ENCODE results near the gene SLC28A1. TPM values are rescaled to one million over a fixed set of nuclear protein-coding genes. Genes with fewer than 3 reads are reported as not detected.

The SLC28A1 gene
- total and polyA plus RNA-seq, 5 experiments from 2014 or later = not detected

- H3K4me1 Mint-ChIP-seq = no peaks in the 10 kb centered on the region
- no peak overlapping the region for H3K27ac Mint-ChIP-seq
- no peaks in the 10 kb centered on the region for H3K9me3 Mint-ChIP-seq
- DNase-seq (no peak), ATAC-seq (no peak)
- POLR2A ChIA-PET = no interaction called here
- H3K36me3 Mint-ChIP-seq = no peaks in the 10 kb centered on the region
- peaks cover 2 to 9% (median 3%) of the 10 kb centered on the region in 5 donors for H3K27me3 Mint-ChIP-seq
- H3K4me3 Mint-ChIP-seq = no peak overlapping the region
These were observed 8.4 kb downstream of the SLC28A1 start for GRCh38 chr15:84892786-84893307.

- peaks cover 0 to 4% (median under 1%) of the 10 kb centered on the region in 9 donors for H3K9me3 Mint-ChIP-seq
- no peak for ATAC-seq
- no peak overlapping the region for H3K4me3 Mint-ChIP-seq
- peak overlapping the region in 1 of 10 donors; percentile 9 for H3K27ac Mint-ChIP-seq
- H3K36me3 Mint-ChIP-seq = peaks cover 0 to 2% (median 0%) of the 10 kb centered on the region in 3 donors
- POLR2A ChIA-PET = no interaction called here
- no peak for DNase-seq
- no peaks in the 10 kb centered on the region for H3K4me1 Mint-ChIP-seq
- H3K27me3 Mint-ChIP-seq = peaks cover 2 to 13% (median 4%) of the 10 kb centered on the region in 5 donors
These were observed 9.1 kb downstream of the SLC28A1 start for GRCh38 chr15:84893607-84894006.

GRCh38 chr15:84894736-84895425 is 10.4 kb downstream of the SLC28A1 start:
- H3K27ac Mint-ChIP-seq = no peak overlapping the region
- H3K36me3 Mint-ChIP-seq = peaks cover 0 to 7% (median 0%) of the 10 kb centered on the region in 3 donors
- peaks cover 2 to 20% (median 8%) of the 10 kb centered on the region in 5 donors for H3K27me3 Mint-ChIP-seq
- no peak overlapping the region for H3K4me3 Mint-ChIP-seq
- no peaks in the 10 kb centered on the region for H3K4me1 Mint-ChIP-seq
- ATAC-seq (no peak), DNase-seq (no peak)
- POLR2A ChIA-PET = no interaction called here
- H3K9me3 Mint-ChIP-seq = peaks cover 0 to 13% (median 4%) of the 10 kb centered on the region in 9 donors

- no peak for ATAC-seq
- no peak for DNase-seq
- H3K4me1 Mint-ChIP-seq = no peaks in the 10 kb centered on the region
- no peak overlapping the region for H3K27ac Mint-ChIP-seq
- POLR2A ChIA-PET = no interaction called here
- peaks cover 0 to 20% (median 11%) of the 10 kb centered on the region in 9 donors for H3K9me3 Mint-ChIP-seq
- peaks cover 2 to 10% (median 8%) of the 10 kb centered on the region in 5 donors for H3K27me3 Mint-ChIP-seq
- peaks cover 0 to 7% (median 0%) of the 10 kb centered on the region in 3 donors for H3K36me3 Mint-ChIP-seq
- no peak overlapping the region for H3K4me3 Mint-ChIP-seq
These were observed 14.3 kb downstream of the SLC28A1 start for GRCh38 chr15:84898761-84899160.

GRCh38 chr15:84899750-84900149 is 15.3 kb downstream of the SLC28A1 start:
- Mint-ChIP-seq H3K36me3 (peaks cover 0 to 7% (median 0%) of the 10 kb centered on the region in 3 donors), H3K4me3 (no peak overlapping the region), H3K27me3 (peaks cover 2 to 10% (median 8%) of the 10 kb centered on the region in 5 donors), H3K9me3 (peaks cover 0 to 20% (median 11%) of the 10 kb centered on the region in 9 donors), H3K4me1 (no peaks in the 10 kb centered on the region), H3K27ac (peak overlapping the region in 1 of 10 donors; percentile 66)
- no peak for DNase-seq
- POLR2A ChIA-PET = no interaction called here
- no peak for ATAC-seq

- POLR2A ChIA-PET = no interaction called here
- ATAC-seq (no peak), DNase-seq (no peak)
- no peak overlapping the region for H3K27ac Mint-ChIP-seq
- H3K36me3 Mint-ChIP-seq = peaks cover 0 to 7% (median 0%) of the 10 kb centered on the region in 3 donors
- peaks cover 2 to 10% (median 7%) of the 10 kb centered on the region in 5 donors for H3K27me3 Mint-ChIP-seq
- no peaks in the 10 kb centered on the region for H3K4me1 Mint-ChIP-seq
- no peak overlapping the region for H3K4me3 Mint-ChIP-seq
- peaks cover 0 to 20% (median 11%) of the 10 kb centered on the region in 9 donors for H3K9me3 Mint-ChIP-seq
These were observed 17.1 kb downstream of the SLC28A1 start for GRCh38 chr15:84901540-84901939.

- Mint-ChIP-seq H3K27me3 (peaks cover 0 to 6% (median 3%) of the 10 kb centered on the region in 5 donors), H3K4me3 (no peak overlapping the region), H3K4me1 (no peaks in the 10 kb centered on the region), H3K9me3 (peaks cover 0 to 17% (median 8%) of the 10 kb centered on the region in 9 donors), H3K27ac (no peak overlapping the region), H3K36me3 (peaks cover 0 to 4% (median 0%) of the 10 kb centered on the region in 3 donors)
- POLR2A ChIA-PET = no interaction called here
- no peak for ATAC-seq
- DNase-seq = no peak
These were observed 19.3 kb downstream of the SLC28A1 start for GRCh38 chr15:84903751-84904150.

GRCh38 chr15:84904419-84904818 is 20.0 kb downstream of the SLC28A1 start:
- Mint-ChIP-seq H3K27ac (no peak overlapping the region), H3K27me3 (peaks cover 0 to 3% (median 0%) of the 10 kb centered on the region in 5 donors), H3K4me3 (no peak overlapping the region), H3K4me1 (no peaks in the 10 kb centered on the region), H3K36me3 (no peaks in the 10 kb centered on the region), H3K9me3 (peaks cover 0 to 12% (median 3%) of the 10 kb centered on the region in 9 donors)
- DNase-seq = no peak
- ATAC-seq = no peak
- POLR2A ChIA-PET = no interaction called here

GRCh38 chr15:84905016-84905916 is 20.8 kb downstream of the SLC28A1 start:
- ATAC-seq = no peak

GRCh38 chr15:84907731-84908130 is 23.3 kb downstream of the SLC28A1 start:
- Mint-ChIP-seq H3K9me3 (peaks cover 0 to 2% (median 0%) of the 10 kb centered on the region in 9 donors), H3K4me3 (no peak overlapping the region), H3K4me1 (no peaks in the 10 kb centered on the region), H3K27ac (no peak overlapping the region), H3K27me3 (peaks cover 0 to 3% (median 0%) of the 10 kb centered on the region in 5 donors), H3K36me3 (no peaks in the 10 kb centered on the region)
- ATAC-seq (no peak), DNase-seq (no peak)
- POLR2A ChIA-PET = no interaction called here

More at GRCh38 chr15:84905016-84905916, 20.8 kb downstream of the SLC28A1 start:
- Mint-ChIP-seq H3K4me1 (no peaks in the 10 kb centered on the region), H3K4me3 (no peak overlapping the region), H3K27me3 (peaks cover 0 to 2% (median 0%) of the 10 kb centered on the region in 5 donors), H3K9me3 (peaks cover 0 to 12% (median 0%) of the 10 kb centered on the region in 9 donors), H3K36me3 (no peaks in the 10 kb centered on the region), H3K27ac (no peak overlapping the region)
- POLR2A ChIA-PET = no interaction called here
- DNase-seq = no peak

GRCh38 chr15:84908564-84908963 is 24.1 kb downstream of the SLC28A1 start:
- H3K36me3 Mint-ChIP-seq = no peaks in the 10 kb centered on the region
- no peaks in the 10 kb centered on the region for H3K4me1 Mint-ChIP-seq
- H3K27me3 Mint-ChIP-seq = peaks cover 0 to 3% (median 1%) of the 10 kb centered on the region in 5 donors
- POLR2A ChIA-PET = no interaction called here
- H3K4me3 Mint-ChIP-seq = peak overlapping the region in 1 of 10 donors; percentile 54
- ATAC-seq = no peak
- no peak overlapping the region for H3K27ac Mint-ChIP-seq
- DNase-seq = no peak
- H3K9me3 Mint-ChIP-seq = peaks cover 0 to 2% (median 0%) of the 10 kb centered on the region in 9 donors

GRCh38 chr15:84909029-84909428 is 24.6 kb downstream of the SLC28A1 start:
- POLR2A ChIA-PET = no interaction called here

More at GRCh38 chr15:84909029-84909428, 24.6 kb downstream of the SLC28A1 start:
- Mint-ChIP-seq H3K9me3 (peaks cover 0 to under 1% (median 0%) of the 10 kb centered on the region in 9 donors), H3K36me3 (no peaks in the 10 kb centered on the region), H3K27me3 (peaks cover 0 to 3% (median 1%) of the 10 kb centered on the region in 5 donors), H3K27ac (no peak overlapping the region), H3K4me3 (no peak overlapping the region), H3K4me1 (no peaks in the 10 kb centered on the region)
- ATAC-seq = no peak
- no peak for DNase-seq

All from naive thymus-derived CD8-positive, alpha-beta T cell (primary cell).